SK-N-SH treated with all-trans-retinoic acid at 6 μM for 48 hours (cell line): ENCODE measurements around the gene MFSD6.

Experiments used
- CSDC2 ChIP-seq: fragments of 250-450 bp; sonication (Bioruptor Pico); IDR thresholded peaks from 2 replicates; pipeline ENCODE4 v1.5.0; 2020; ENCODE audit warnings: mild to moderate bottlenecking, moderate library complexity
- TF ChIP-seq, protein P1 (sequence below): fragments of 250-450 bp; sonication (Bioruptor Pico); IDR thresholded peaks from 2 replicates; pipeline ENCODE4 v1.8.0; 2020; ENCODE audit warnings: mild to moderate bottlenecking, moderate library complexity, borderline replicate concordance

- no peak for TF ChIP-seq CSDC2 (CRISPR knock-in tag)
- TF ChIP-seq, protein P1, sequence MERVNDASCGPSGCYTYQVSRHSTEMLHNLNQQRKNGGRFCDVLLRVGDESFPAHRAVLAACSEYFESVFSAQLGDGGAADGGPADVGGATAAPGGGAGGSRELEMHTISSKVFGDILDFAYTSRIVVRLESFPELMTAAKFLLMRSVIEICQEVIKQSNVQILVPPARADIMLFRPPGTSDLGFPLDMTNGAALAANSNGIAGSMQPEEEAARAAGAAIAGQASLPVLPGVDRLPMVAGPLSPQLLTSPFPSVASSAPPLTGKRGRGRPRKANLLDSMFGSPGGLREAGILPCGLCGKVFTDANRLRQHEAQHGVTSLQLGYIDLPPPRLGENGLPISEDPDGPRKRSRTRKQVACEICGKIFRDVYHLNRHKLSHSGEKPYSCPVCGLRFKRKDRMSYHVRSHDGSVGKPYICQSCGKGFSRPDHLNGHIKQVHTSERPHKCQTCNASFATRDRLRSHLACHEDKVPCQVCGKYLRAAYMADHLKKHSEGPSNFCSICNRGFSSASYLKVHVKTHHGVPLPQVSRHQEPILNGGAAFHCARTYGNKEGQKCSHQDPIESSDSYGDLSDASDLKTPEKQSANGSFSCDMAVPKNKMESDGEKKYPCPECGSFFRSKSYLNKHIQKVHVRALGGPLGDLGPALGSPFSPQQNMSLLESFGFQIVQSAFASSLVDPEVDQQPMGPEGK (CRISPR knock-in tag) = no peak
Observed at GRCh38 chr2:190387422-190387821, 20.7 kb upstream of the MFSD6 start.
